Measurements from ENCODE around the gene E4F1. TPM values are rescaled to one million over a fixed set of nuclear protein-coding genes. Genes with fewer than 3 reads are reported as not detected.

E4F1 gene
- total and polyA plus RNA-seq, 2 donors (not counting 1 experiment from before 2014, with no cell fraction given): 6.7 to 31.2 TPM

GRCh38 chr16:2244926-2245795 lies 21.8 kb downstream of the E4F1 start:
- Histone ChIP-seq H4K20me1 (ENCODE audit: control insufficient read depth, extremely low read depth, insufficient read depth, low read length) (no peaks in the 10 kb centered on the region), H3K27me3 (ENCODE audit: control insufficient read depth, insufficient read depth, low read length) (no peaks in the 10 kb centered on the region), H3K36me3 (ENCODE audit: control insufficient read depth, insufficient read depth, low read length) (peaks cover 26% of the 10 kb centered on the region), H3K27ac (ENCODE audit: insufficient read depth, low read length) (no peak overlapping the region), H3K9ac (ENCODE audit: insufficient read depth, low read length) (no peak overlapping the region), H3K79me2 (ENCODE audit: control insufficient read depth, insufficient read depth, low read length) (peaks cover 6% of the 10 kb centered on the region), H3K9me3 (ENCODE audit: control insufficient read depth, insufficient read depth, low read depth, low read length) (no peaks in the 10 kb centered on the region), H3K4me1 (ENCODE audit: control insufficient read depth, extremely low read depth, insufficient read depth, low read length) (no peaks in the 10 kb centered on the region), H3K4me2 (ENCODE audit: extremely low read depth, insufficient read depth, low read length) (no peak overlapping the region), H3K4me3 (replicated peaks in 1 of 4; ENCODE audit: control extremely low read depth in 1 of 4, insufficient read depth in 1 of 4, low read depth in 3 of 4, low read length in 4 of 4) (no peak overlapping the region), H2AFZ (ENCODE audit: low read length) (no peak overlapping the region)
- no peak for TF ChIP-seq CTCF (conservative IDR thresholded peaks at IDR 0.05 in 1 of 2, IDR thresholded peaks at IDR 0.05 in 1 of 2; ENCODE audit: low read depth in 1 of 2, low read length in 2 of 2)
- TF ChIP-seq EZH2 (IDR thresholded peaks at IDR 0.05; ENCODE audit: low read length, missing control alignments): no peak
- DNase-seq (ENCODE audit: low read depth in 2 of 2): no peak

- no peaks in the 10 kb centered on the region for H3K27me3 ChIP-seq (ENCODE audit: control insufficient read depth, insufficient read depth, low read length)
These were observed 23.0 kb downstream of the E4F1 start for GRCh38 chr16:2246301-2246885.

More at GRCh38 chr16:2246301-2246885, 23.0 kb downstream of the E4F1 start:
- H3K79me2 ChIP-seq (ENCODE audit: control insufficient read depth, insufficient read depth, low read length): peaks cover 9% of the 10 kb centered on the region
- H3K36me3 ChIP-seq (ENCODE audit: control insufficient read depth, insufficient read depth, low read length): peaks cover 26% of the 10 kb centered on the region
- no peak overlapping the region for H2AFZ ChIP-seq (ENCODE audit: low read length)
- no peaks in the 10 kb centered on the region for H3K9me3 ChIP-seq (ENCODE audit: control insufficient read depth, insufficient read depth, low read depth, low read length)
- no peak overlapping the region for H3K27ac ChIP-seq (ENCODE audit: insufficient read depth, low read length)
- no peak overlapping the region for H3K4me2 ChIP-seq (ENCODE audit: extremely low read depth, insufficient read depth, low read length)
- H3K9ac ChIP-seq (ENCODE audit: insufficient read depth, low read length): no peak overlapping the region
- no peak overlapping the region for H3K4me3 ChIP-seq (replicated peaks in 1 of 4; ENCODE audit: control extremely low read depth in 1 of 4, insufficient read depth in 1 of 4, low read depth in 3 of 4, low read length in 4 of 4)
- no peaks in the 10 kb centered on the region for H3K4me1 ChIP-seq (ENCODE audit: control insufficient read depth, extremely low read depth, insufficient read depth, low read length)
- no peaks in the 10 kb centered on the region for H4K20me1 ChIP-seq (ENCODE audit: control insufficient read depth, extremely low read depth, insufficient read depth, low read length)
- no peak for DNase-seq (ENCODE audit: low read depth in 2 of 2)
- TF ChIP-seq EZH2 (IDR thresholded peaks at IDR 0.05; ENCODE audit: low read length, missing control alignments): no peak
- TF ChIP-seq CTCF (conservative IDR thresholded peaks at IDR 0.05 in 1 of 2, IDR thresholded peaks at IDR 0.05 in 1 of 2; ENCODE audit: low read depth in 1 of 2, low read length in 2 of 2): no peak

Measured in fibroblast of lung (primary cell).